Spleen (tissue), 7 donors: ENCODE data around the gene ASTN1.

Source experiments
- POLR2A ChIP-seq, 3 donors: fragments of 450-650 bp; IDR thresholded peaks; one replicate each; pipeline ENCODE4 v1.5.1; 2017; ENCODE audit warnings: antibody characterized with exemption in 3 of 3, mild to moderate bottlenecking in 1 of 3
- POLR2AphosphoS5 ChIP-seq, 3 donors: sonication (generic); formaldehyde crosslinking; IDR thresholded peaks; one replicate each; pipeline ENCODE4 v1.5.1; 2017; ENCODE audit warnings: antibody characterized with exemption in 3 of 3
- TF ChIP-seq, protein P1 (sequence below), 11 experiments: fragments of 200-600 bp in 7 of 11; fragments of 450-650 bp in 4 of 11; sonication (generic) in 4 of 11; IDR thresholded peaks in 8 of 11; conservative IDR thresholded peaks in 3 of 11; 1 replicate in 7 of 11; 2 replicates in 4 of 11; pipeline versions ENCODE4 v1.4.0 to v1.8.0; 2016 to 2021; ENCODE audit warnings: antibody characterized with exemption in 11 of 11, inconsistent platforms in 4 of 11, mild to moderate bottlenecking in 1 of 11
- donor health status: DM: no; HTN: no; CAD: no; lungs with moderate emphysema.
- donor health status: DM: no; HTN: no; CAD: no.
- donor health status: DM: no; HTN: no; CAD: no.

DNA sequence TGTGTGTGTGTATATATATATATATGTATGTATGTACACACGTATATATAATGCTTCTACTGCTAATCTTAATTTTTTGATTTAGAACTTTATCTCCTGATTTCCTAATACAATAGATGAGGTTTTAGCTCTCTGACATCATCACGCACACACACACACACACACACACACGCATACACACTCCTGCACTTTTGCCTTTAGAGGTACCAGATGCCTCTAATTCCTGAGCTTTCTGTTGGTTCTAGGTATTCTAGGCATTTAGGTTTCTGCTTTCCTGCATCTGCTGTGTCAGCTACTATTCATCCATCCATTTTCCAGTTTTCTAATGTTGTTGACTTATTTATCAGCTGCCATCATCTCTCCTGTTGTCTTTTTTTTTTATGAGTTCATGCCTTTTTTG, 348.3 kb downstream of the ASTN1 start:
- TF ChIP-seq, protein P1, sequence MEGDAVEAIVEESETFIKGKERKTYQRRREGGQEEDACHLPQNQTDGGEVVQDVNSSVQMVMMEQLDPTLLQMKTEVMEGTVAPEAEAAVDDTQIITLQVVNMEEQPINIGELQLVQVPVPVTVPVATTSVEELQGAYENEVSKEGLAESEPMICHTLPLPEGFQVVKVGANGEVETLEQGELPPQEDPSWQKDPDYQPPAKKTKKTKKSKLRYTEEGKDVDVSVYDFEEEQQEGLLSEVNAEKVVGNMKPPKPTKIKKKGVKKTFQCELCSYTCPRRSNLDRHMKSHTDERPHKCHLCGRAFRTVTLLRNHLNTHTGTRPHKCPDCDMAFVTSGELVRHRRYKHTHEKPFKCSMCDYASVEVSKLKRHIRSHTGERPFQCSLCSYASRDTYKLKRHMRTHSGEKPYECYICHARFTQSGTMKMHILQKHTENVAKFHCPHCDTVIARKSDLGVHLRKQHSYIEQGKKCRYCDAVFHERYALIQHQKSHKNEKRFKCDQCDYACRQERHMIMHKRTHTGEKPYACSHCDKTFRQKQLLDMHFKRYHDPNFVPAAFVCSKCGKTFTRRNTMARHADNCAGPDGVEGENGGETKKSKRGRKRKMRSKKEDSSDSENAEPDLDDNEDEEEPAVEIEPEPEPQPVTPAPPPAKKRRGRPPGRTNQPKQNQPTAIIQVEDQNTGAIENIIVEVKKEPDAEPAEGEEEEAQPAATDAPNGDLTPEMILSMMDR (IDR thresholded peaks at IDR 0.05 in 8 of 11, conservative IDR thresholded peaks at IDR 0.05 in 3 of 11) = no peak
- TF ChIP-seq POLR2A (IDR thresholded peaks at IDR 0.05) (no peak), POLR2AphosphoS5 (IDR thresholded peaks at IDR 0.05) (no peak)
